Measurements from ENCODE around the gene CEP128. TPM values are rescaled to one million over a fixed set of nuclear protein-coding genes. Genes with fewer than 3 reads are reported as not detected.

The CEP128 gene
- total RNA-seq, 1 donor from 2014 or later: 9.7 TPM

GRCh38 chr14:80554139-80554538, 387.4 kb downstream of the CEP128 start:
- H3K4me1 Mint-ChIP-seq (ENCODE audit: unreplicated experiment): peaks cover 2% of the 10 kb centered on the region
- TF ChIP-seq CTCF (IDR thresholded peaks at IDR 0.05): no peak
- no peaks in the 10 kb centered on the region for H3K9me3 Mint-ChIP-seq (ENCODE audit: unreplicated experiment)
- no peak overlapping the region for H3K4me3 Mint-ChIP-seq (ENCODE audit: unreplicated experiment)
- H3K27me3 Mint-ChIP-seq (ENCODE audit: unreplicated experiment): no peaks in the 10 kb centered on the region
- DNase-seq (ENCODE audit: extremely low spot score, unreplicated experiment): no peak
- no peak overlapping the region for H3K27ac Mint-ChIP-seq (ENCODE audit: unreplicated experiment)
- H3K36me3 Mint-ChIP-seq (ENCODE audit: unreplicated experiment): peaks cover 3% of the 10 kb centered on the region

DNA sequence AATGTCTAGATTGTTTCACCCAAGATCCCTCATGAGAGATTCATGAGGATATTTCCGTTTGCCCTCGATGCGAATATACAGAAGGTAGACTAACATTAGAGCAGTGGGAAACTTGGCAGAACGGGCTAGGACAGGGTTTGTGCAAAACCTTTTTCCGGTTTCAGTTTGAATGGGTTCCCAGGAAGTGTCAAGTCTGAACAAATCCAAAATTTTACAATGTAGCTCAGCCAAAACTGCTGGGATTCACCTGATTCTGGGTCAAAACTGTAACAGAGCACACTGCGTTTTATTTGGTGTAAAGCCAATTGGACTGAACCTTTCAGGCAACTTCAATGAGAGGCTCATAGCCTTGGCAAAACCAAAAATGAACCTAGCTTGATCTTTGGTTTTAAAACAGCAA, 392.4 kb downstream of the CEP128 start:
- no peak overlapping the region for H3K27ac Mint-ChIP-seq (ENCODE audit: unreplicated experiment)
- H3K36me3 Mint-ChIP-seq (ENCODE audit: unreplicated experiment): peaks cover 3% of the 10 kb centered on the region
- H3K4me3 Mint-ChIP-seq (ENCODE audit: unreplicated experiment): no peak overlapping the region
- TF ChIP-seq CTCF (IDR thresholded peaks at IDR 0.05): no peak
- no peaks in the 10 kb centered on the region for H3K27me3 Mint-ChIP-seq (ENCODE audit: unreplicated experiment)
- H3K4me1 Mint-ChIP-seq (ENCODE audit: unreplicated experiment): no peaks in the 10 kb centered on the region
- no peak for DNase-seq (ENCODE audit: extremely low spot score, unreplicated experiment)
- peaks cover 3% of the 10 kb centered on the region for H3K9me3 Mint-ChIP-seq (ENCODE audit: unreplicated experiment)

- Mint-ChIP-seq H3K27ac (ENCODE audit: unreplicated experiment) (no peak overlapping the region), H3K4me3 (ENCODE audit: unreplicated experiment) (no peak overlapping the region), H3K4me1 (ENCODE audit: unreplicated experiment) (no peaks in the 10 kb centered on the region), H3K36me3 (ENCODE audit: unreplicated experiment) (peaks cover 2% of the 10 kb centered on the region), H3K27me3 (ENCODE audit: unreplicated experiment) (no peaks in the 10 kb centered on the region), H3K9me3 (ENCODE audit: unreplicated experiment) (peaks cover 3% of the 10 kb centered on the region)
- no peak for DNase-seq (ENCODE audit: extremely low spot score, unreplicated experiment)
- TF ChIP-seq CTCF (IDR thresholded peaks at IDR 0.05): no peak
Observed at GRCh38 chr14:80545935-80546854, 395.3 kb downstream of the CEP128 start.

GRCh38 chr14:80544366-80544765, 397.2 kb downstream of the CEP128 start:
- H3K9me3 Mint-ChIP-seq (ENCODE audit: unreplicated experiment): peaks cover 11% of the 10 kb centered on the region
- H3K36me3 Mint-ChIP-seq (ENCODE audit: unreplicated experiment): peaks cover 2% of the 10 kb centered on the region
- H3K27ac Mint-ChIP-seq (ENCODE audit: unreplicated experiment): no peak overlapping the region
- TF ChIP-seq CTCF (IDR thresholded peaks at IDR 0.05): no peak
- no peak for DNase-seq (ENCODE audit: extremely low spot score, unreplicated experiment)
- H3K4me3 Mint-ChIP-seq (ENCODE audit: unreplicated experiment): no peak overlapping the region
- no peaks in the 10 kb centered on the region for H3K4me1 Mint-ChIP-seq (ENCODE audit: unreplicated experiment)
- no peaks in the 10 kb centered on the region for H3K27me3 Mint-ChIP-seq (ENCODE audit: unreplicated experiment)

DNA sequence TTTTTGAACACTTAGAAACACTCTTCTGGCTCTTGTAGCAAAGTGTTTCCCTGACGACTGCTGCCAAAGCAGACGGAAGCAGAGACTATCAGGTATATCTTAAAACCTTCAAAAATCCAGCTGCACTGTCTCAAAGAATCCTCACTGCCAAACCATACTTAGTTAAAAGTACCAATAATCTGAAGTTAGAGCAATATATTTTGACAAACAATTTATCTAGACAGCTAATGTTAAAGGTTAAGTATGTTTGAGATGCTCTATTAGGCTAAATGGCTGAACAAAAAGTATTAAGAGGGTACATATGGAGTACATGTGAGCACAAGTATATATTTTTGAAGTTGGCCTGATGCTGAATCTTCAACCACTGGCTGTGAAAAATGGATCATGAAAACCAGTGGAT, 398.3 kb downstream of the CEP128 start:
- TF ChIP-seq CTCF (IDR thresholded peaks at IDR 0.05): no peak
- Mint-ChIP-seq H3K36me3 (ENCODE audit: unreplicated experiment) (peaks cover 6% of the 10 kb centered on the region), H3K27ac (ENCODE audit: unreplicated experiment) (no peak overlapping the region), H3K4me3 (ENCODE audit: unreplicated experiment) (no peak overlapping the region), H3K4me1 (ENCODE audit: unreplicated experiment) (no peaks in the 10 kb centered on the region), H3K9me3 (ENCODE audit: unreplicated experiment) (peaks cover 15% of the 10 kb centered on the region), H3K27me3 (ENCODE audit: unreplicated experiment) (no peaks in the 10 kb centered on the region)
- no peak for DNase-seq (ENCODE audit: extremely low spot score, unreplicated experiment)
